Measurements from ENCODE around the gene ANG. TPM values are rescaled to one million over a fixed set of nuclear protein-coding genes. Genes with fewer than 3 reads are reported as not detected.

Gene ANG
- polyA plus RNA-seq, 1 of the 3 experiments (the other 2 are of a cell fraction): 3.6 TPM

DNA sequence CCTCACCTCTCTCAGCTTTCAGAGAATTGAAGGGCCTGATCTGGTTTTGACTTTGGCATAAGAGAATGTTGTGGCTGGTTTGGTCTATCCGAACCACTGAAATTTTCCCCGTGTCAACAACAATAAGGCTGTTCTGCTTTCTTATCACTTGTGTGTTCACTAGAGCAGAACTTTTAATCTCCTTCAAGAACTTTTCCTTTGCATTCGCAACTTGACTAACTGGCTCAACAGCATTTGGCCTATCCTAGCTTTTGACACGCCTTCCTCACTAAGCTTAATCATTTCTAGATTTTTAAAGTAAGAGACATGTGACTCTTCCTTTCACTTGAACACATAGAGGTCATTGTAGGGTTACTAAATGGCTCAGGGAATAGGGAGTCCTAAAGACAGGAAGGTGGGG, 31.2 kb downstream of the ANG start:
- H3K9ac ChIP-seq: no peak overlapping the region
- ChIA-PET POLR2A (no interaction called here), CTCF (no interaction called here)
- no peak overlapping the region for H3K27ac ChIP-seq (ENCODE audit: low read depth in 2 of 2, low read length in 1 of 2)
- H3K4me1 ChIP-seq (ENCODE audit: control insufficient read depth in 1 of 2, insufficient read depth in 2 of 2, low read depth in 1 of 2, low read length in 1 of 2): no peaks in the 10 kb centered on the region
- no peaks in the 10 kb centered on the region for H3K9me2 ChIP-seq
- H3K36me3 ChIP-seq (replicated peaks in 1 of 2; ENCODE audit: control insufficient read depth in 1 of 2, insufficient read depth in 2 of 2, low read length in 1 of 2): no peaks in the 10 kb centered on the region
- H3K9me3 ChIP-seq: no peaks in the 10 kb centered on the region
- TF ChIP-seq, protein P1, sequence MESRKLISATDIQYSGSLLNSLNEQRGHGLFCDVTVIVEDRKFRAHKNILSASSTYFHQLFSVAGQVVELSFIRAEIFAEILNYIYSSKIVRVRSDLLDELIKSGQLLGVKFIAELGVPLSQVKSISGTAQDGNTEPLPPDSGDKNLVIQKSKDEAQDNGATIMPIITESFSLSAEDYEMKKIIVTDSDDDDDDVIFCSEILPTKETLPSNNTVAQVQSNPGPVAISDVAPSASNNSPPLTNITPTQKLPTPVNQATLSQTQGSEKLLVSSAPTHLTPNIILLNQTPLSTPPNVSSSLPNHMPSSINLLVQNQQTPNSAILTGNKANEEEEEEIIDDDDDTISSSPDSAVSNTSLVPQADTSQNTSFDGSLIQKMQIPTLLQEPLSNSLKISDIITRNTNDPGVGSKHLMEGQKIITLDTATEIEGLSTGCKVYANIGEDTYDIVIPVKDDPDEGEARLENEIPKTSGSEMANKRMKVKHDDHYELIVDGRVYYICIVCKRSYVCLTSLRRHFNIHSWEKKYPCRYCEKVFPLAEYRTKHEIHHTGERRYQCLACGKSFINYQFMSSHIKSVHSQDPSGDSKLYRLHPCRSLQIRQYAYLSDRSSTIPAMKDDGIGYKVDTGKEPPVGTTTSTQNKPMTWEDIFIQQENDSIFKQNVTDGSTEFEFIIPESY (IDR thresholded peaks at IDR 0.05; ENCODE audit: borderline replicate concordance, low read depth): no peak
- TF ChIP-seq NFIC (IDR thresholded peaks at IDR 0.05; ENCODE audit: borderline replicate concordance) (no peak), SIN3A (IDR thresholded peaks at IDR 0.05; ENCODE audit: borderline replicate concordance, low read depth, low read length) (no peak)
- no peak for DNase-seq
- no peak overlapping the region for H3K4me3 ChIP-seq (ENCODE audit: low read depth in 2 of 2, low read length in 1 of 2)
- H2AFZ ChIP-seq (ENCODE audit: low read depth): no peak overlapping the region
- no peaks in the 10 kb centered on the region for H3F3A ChIP-seq (replicated peaks; ENCODE audit: insufficient read depth)
- no peak overlapping the region for H3K4me2 ChIP-seq
- 13% methylated on average over 4 of the region's 4 CpGs for WGBS (ENCODE audit: low lambda C conversion rate)
- peaks cover 50% of the 10 kb centered on the region for H3K27me3 ChIP-seq (ENCODE audit: insufficient read depth)
- no peaks in the 10 kb centered on the region for H3K79me2 ChIP-seq (ENCODE audit: insufficient read depth)
- no peaks in the 10 kb centered on the region for H4K20me1 ChIP-seq (ENCODE audit: insufficient read depth)

DNA sequence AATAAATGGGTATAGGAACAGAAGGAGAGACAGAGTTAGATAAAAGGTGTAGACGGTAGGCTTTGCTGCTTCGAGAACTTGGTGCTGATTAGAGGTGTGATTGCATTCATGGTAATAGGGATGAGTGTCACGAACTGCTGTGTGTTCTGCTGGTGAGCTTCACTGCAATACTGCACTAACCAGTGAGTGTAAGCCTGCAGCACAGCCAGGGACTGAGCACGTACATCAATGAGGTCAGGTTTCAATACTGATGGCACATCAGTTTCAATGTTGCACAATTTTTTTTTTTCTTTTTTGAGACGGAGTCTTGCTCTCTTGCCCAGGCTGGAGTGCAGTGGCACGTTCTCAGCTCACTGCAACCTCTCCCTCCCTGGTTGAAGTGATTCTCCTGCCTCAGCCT, 32.2 kb downstream of the ANG start:
- CTCF ChIA-PET: no interaction called here
- Histone ChIP-seq H3K4me3 (ENCODE audit: low read depth in 2 of 2, low read length in 1 of 2) (no peak overlapping the region), H3K27me3 (ENCODE audit: insufficient read depth) (peaks cover 59% of the 10 kb centered on the region), H3F3A (replicated peaks; ENCODE audit: insufficient read depth) (no peaks in the 10 kb centered on the region), H3K9ac (no peak overlapping the region), H3K9me3 (no peaks in the 10 kb centered on the region), H4K20me1 (ENCODE audit: insufficient read depth) (no peaks in the 10 kb centered on the region), H2AFZ (ENCODE audit: low read depth) (no peak overlapping the region), H3K79me2 (ENCODE audit: insufficient read depth) (no peaks in the 10 kb centered on the region), H3K27ac (ENCODE audit: low read depth in 2 of 2, low read length in 1 of 2) (no peak overlapping the region), H3K36me3 (replicated peaks in 1 of 2; ENCODE audit: control insufficient read depth in 1 of 2, insufficient read depth in 2 of 2, low read length in 1 of 2) (no peaks in the 10 kb centered on the region), H3K4me1 (ENCODE audit: control insufficient read depth in 1 of 2, insufficient read depth in 2 of 2, low read depth in 1 of 2, low read length in 1 of 2) (no peaks in the 10 kb centered on the region), H3K9me2 (no peaks in the 10 kb centered on the region), H3K4me2 (no peak overlapping the region)
- no peak for DNase-seq
- POLR2A ChIA-PET: no interaction called here
- no peak for TF ChIP-seq CHD2 (IDR thresholded peaks at IDR 0.05; ENCODE audit: low read length, partially characterized antibody)
- TF ChIP-seq GATA2 (CRISPR knock-in tag; IDR thresholded peaks at IDR 0.05): no peak
- TF ChIP-seq NRF1 (IDR thresholded peaks at IDR 0.05; ENCODE audit: low read depth, low read length): no peak
- TF ChIP-seq, protein P2, sequence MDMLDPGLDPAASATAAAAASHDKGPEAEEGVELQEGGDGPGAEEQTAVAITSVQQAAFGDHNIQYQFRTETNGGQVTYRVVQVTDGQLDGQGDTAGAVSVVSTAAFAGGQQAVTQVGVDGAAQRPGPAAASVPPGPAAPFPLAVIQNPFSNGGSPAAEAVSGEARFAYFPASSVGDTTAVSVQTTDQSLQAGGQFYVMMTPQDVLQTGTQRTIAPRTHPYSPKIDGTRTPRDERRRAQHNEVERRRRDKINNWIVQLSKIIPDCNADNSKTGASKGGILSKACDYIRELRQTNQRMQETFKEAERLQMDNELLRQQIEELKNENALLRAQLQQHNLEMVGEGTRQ (IDR thresholded peaks at IDR 0.05; ENCODE audit: borderline replicate concordance, low read depth, low read length): no peak
- TF ChIP-seq SMC3 (IDR thresholded peaks at IDR 0.05; ENCODE audit: low read depth, low read length): no peak
- no peak for TF ChIP-seq EP300 (IDR thresholded peaks at IDR 0.05; ENCODE audit: borderline replicate concordance in 1 of 2, low read depth in 1 of 2, low read length in 1 of 2)
- TF ChIP-seq, protein P3, sequence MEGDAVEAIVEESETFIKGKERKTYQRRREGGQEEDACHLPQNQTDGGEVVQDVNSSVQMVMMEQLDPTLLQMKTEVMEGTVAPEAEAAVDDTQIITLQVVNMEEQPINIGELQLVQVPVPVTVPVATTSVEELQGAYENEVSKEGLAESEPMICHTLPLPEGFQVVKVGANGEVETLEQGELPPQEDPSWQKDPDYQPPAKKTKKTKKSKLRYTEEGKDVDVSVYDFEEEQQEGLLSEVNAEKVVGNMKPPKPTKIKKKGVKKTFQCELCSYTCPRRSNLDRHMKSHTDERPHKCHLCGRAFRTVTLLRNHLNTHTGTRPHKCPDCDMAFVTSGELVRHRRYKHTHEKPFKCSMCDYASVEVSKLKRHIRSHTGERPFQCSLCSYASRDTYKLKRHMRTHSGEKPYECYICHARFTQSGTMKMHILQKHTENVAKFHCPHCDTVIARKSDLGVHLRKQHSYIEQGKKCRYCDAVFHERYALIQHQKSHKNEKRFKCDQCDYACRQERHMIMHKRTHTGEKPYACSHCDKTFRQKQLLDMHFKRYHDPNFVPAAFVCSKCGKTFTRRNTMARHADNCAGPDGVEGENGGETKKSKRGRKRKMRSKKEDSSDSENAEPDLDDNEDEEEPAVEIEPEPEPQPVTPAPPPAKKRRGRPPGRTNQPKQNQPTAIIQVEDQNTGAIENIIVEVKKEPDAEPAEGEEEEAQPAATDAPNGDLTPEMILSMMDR (IDR thresholded peaks at IDR 0.05): no peak
- TF ChIP-seq, protein P4, sequence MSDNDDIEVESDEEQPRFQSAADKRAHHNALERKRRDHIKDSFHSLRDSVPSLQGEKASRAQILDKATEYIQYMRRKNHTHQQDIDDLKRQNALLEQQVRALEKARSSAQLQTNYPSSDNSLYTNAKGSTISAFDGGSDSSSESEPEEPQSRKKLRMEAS (IDR thresholded peaks at IDR 0.05; ENCODE audit: low read depth): no peak
- no peak for TF ChIP-seq NFIC (IDR thresholded peaks at IDR 0.05; ENCODE audit: borderline replicate concordance)
- no peak for TF ChIP-seq RFX5 (IDR thresholded peaks at IDR 0.05; ENCODE audit: low read length)
- TF ChIP-seq, protein P5, sequence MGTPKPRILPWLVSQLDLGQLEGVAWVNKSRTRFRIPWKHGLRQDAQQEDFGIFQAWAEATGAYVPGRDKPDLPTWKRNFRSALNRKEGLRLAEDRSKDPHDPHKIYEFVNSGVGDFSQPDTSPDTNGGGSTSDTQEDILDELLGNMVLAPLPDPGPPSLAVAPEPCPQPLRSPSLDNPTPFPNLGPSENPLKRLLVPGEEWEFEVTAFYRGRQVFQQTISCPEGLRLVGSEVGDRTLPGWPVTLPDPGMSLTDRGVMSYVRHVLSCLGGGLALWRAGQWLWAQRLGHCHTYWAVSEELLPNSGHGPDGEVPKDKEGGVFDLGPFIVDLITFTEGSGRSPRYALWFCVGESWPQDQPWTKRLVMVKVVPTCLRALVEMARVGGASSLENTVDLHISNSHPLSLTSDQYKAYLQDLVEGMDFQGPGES (IDR thresholded peaks at IDR 0.05; ENCODE audit: low read depth, low read length): no peak
- TF ChIP-seq, protein P6, sequence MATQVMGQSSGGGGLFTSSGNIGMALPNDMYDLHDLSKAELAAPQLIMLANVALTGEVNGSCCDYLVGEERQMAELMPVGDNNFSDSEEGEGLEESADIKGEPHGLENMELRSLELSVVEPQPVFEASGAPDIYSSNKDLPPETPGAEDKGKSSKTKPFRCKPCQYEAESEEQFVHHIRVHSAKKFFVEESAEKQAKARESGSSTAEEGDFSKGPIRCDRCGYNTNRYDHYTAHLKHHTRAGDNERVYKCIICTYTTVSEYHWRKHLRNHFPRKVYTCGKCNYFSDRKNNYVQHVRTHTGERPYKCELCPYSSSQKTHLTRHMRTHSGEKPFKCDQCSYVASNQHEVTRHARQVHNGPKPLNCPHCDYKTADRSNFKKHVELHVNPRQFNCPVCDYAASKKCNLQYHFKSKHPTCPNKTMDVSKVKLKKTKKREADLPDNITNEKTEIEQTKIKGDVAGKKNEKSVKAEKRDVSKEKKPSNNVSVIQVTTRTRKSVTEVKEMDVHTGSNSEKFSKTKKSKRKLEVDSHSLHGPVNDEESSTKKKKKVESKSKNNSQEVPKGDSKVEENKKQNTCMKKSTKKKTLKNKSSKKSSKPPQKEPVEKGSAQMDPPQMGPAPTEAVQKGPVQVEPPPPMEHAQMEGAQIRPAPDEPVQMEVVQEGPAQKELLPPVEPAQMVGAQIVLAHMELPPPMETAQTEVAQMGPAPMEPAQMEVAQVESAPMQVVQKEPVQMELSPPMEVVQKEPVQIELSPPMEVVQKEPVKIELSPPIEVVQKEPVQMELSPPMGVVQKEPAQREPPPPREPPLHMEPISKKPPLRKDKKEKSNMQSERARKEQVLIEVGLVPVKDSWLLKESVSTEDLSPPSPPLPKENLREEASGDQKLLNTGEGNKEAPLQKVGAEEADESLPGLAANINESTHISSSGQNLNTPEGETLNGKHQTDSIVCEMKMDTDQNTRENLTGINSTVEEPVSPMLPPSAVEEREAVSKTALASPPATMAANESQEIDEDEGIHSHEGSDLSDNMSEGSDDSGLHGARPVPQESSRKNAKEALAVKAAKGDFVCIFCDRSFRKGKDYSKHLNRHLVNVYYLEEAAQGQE (IDR thresholded peaks at IDR 0.05; ENCODE audit: low read depth, low read length): no peak
- TF ChIP-seq FOSL2 (IDR thresholded peaks at IDR 0.05; ENCODE audit: borderline replicate concordance, low read depth): no peak
- TF ChIP-seq RCOR1 (IDR thresholded peaks at IDR 0.05; ENCODE audit: low read length): no peak
- 8% methylated on average over 6 of the region's 6 CpGs for WGBS (ENCODE audit: low lambda C conversion rate)

Measured in SK-N-SH (cell line).